Esophagus muscularis mucosa (tissue), 4 donors: ENCODE results near the gene LTA.

Experiments used
- EP300 ChIP-seq: sonication (generic); formaldehyde crosslinking; IDR thresholded peaks from one replicate; pipeline ENCODE4 v1.6.1; 2017; ENCODE audit warnings: antibody characterized with exemption
- POLR2AphosphoS5 ChIP-seq, 2 donors: sonication (generic); formaldehyde crosslinking; IDR thresholded peaks; one replicate each; pipeline ENCODE4 v1.6.1; 2017; ENCODE audit warnings: antibody characterized with exemption in 2 of 2
- TF ChIP-seq, protein P1 (sequence below), 3 experiments: fragments of 200-600 bp in 2 of 3; fragments of 450-650 bp in 1 of 3; sonication (generic) in 2 of 3; IDR thresholded peaks; one replicate each; pipeline ENCODE4 v1.5.1; 2017 to 2019; ENCODE audit warnings: antibody characterized with exemption in 3 of 3, mild to moderate bottlenecking in 2 of 3, moderate library complexity in 1 of 3

DNA sequence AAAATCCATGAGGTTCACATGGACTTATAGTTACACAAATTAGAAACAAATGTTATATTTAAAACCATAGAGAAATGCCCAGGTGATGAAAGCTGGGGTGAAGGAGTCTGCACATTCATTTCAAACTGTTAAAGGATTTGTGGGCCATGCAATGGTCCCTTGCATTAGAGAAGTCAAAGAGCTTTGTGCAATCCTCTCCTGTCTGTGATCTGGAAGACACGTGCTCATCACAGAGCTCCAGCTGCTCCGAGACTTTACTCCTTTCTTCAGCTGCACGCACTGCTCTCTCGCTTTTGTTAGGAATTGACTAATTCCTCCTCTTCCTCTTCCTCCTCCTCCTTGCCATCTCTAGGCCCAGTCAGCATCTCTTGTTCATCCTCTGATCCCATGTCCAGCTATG, 38.9 kb downstream of the LTA start:
- TF ChIP-seq, protein P1, sequence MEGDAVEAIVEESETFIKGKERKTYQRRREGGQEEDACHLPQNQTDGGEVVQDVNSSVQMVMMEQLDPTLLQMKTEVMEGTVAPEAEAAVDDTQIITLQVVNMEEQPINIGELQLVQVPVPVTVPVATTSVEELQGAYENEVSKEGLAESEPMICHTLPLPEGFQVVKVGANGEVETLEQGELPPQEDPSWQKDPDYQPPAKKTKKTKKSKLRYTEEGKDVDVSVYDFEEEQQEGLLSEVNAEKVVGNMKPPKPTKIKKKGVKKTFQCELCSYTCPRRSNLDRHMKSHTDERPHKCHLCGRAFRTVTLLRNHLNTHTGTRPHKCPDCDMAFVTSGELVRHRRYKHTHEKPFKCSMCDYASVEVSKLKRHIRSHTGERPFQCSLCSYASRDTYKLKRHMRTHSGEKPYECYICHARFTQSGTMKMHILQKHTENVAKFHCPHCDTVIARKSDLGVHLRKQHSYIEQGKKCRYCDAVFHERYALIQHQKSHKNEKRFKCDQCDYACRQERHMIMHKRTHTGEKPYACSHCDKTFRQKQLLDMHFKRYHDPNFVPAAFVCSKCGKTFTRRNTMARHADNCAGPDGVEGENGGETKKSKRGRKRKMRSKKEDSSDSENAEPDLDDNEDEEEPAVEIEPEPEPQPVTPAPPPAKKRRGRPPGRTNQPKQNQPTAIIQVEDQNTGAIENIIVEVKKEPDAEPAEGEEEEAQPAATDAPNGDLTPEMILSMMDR (IDR thresholded peaks at IDR 0.05): no peak
- TF ChIP-seq EP300: no peak
- no peak for TF ChIP-seq POLR2AphosphoS5 (IDR thresholded peaks at IDR 0.05)
